NB4 (cell line): ENCODE results near the gene TYW1B.
"Not testable (repeated sequence)": the region's sequence is repeated elsewhere in the genome, so short reads cannot be mapped to it uniquely, and the experiment has no call there.

Experiments
- POLR2A ChIP-seq: IDR thresholded peaks from 2 replicates; pipeline ENCODE4 v1.6.1; 2011; ENCODE audit warnings: mild to moderate bottlenecking; ENCODE audit not compliant: insufficient read length; ENCODE audit errors: extremely low read depth
- TF ChIP-seq, protein P1 (sequence below): IDR thresholded peaks from one replicate; pipeline ENCODE4 v1.5.1; 2012; ENCODE audit warnings: low read depth, low read length
- TF ChIP-seq, protein P2 (sequence below): IDR thresholded peaks from 2 replicates; pipeline ENCODE4 v1.6.1; 2011; ENCODE audit warnings: low read depth, low read length

DNA sequence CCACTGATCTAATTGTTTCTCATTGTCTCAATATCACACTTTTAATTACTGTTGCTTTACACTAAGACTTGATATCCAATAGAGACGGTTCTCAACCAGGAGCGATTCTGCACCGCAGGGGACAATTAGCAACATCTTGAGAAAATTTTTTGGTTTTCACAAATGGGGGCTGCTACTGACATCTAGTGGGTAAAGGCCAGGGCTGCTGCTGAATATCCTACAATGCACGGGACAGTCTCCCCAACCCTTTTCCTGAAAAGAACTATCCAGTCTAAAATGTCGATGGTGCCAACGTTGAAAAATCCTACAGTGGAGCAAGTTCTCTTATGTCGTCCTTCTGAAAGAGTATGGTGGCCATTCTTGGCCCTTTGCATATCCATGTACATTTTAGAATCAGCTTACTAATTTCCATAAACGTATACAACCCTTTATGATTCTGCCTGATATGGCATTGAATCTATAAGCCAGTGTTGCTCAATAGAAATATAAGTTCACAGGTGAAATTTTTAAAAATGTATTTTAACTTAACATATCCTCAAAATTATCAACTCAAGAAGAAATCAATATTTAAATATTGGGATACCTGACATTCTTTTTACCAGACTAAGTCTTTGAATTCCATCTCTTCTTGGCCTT is 192.6 kb downstream of the TYW1B start:
- TF ChIP-seq, protein P1, sequence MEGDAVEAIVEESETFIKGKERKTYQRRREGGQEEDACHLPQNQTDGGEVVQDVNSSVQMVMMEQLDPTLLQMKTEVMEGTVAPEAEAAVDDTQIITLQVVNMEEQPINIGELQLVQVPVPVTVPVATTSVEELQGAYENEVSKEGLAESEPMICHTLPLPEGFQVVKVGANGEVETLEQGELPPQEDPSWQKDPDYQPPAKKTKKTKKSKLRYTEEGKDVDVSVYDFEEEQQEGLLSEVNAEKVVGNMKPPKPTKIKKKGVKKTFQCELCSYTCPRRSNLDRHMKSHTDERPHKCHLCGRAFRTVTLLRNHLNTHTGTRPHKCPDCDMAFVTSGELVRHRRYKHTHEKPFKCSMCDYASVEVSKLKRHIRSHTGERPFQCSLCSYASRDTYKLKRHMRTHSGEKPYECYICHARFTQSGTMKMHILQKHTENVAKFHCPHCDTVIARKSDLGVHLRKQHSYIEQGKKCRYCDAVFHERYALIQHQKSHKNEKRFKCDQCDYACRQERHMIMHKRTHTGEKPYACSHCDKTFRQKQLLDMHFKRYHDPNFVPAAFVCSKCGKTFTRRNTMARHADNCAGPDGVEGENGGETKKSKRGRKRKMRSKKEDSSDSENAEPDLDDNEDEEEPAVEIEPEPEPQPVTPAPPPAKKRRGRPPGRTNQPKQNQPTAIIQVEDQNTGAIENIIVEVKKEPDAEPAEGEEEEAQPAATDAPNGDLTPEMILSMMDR: peak; percentile 18
- TF ChIP-seq, protein P2, sequence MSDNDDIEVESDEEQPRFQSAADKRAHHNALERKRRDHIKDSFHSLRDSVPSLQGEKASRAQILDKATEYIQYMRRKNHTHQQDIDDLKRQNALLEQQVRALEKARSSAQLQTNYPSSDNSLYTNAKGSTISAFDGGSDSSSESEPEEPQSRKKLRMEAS: not testable (repeated sequence)
- not testable (repeated sequence) for TF ChIP-seq POLR2A
